Activated B cell treated with CpG ODN at 0.5 μM for 24 hours (primary cell): Measurements from ENCODE around the gene MGLL. TPM values are rescaled to one million over a fixed set of nuclear protein-coding genes. Genes with fewer than 3 reads are reported as not detected.

Experiments used
- ATAC-seq: fragments of 200-7000 bp; cut with Tn5 transposase; one replicate; pipeline ENCODE4 v1.10.0; 2021; ENCODE audit warnings: low read depth, mild to moderate bottlenecking, moderate library complexity
- CTCF ChIA-PET: fragments of 350-600 bp; sonication (Branson Sonifier 250); formaldehyde crosslinking; loops from one replicate; lab custom pipeline; 2021; ENCODE audit warnings: antibody characterized with exemption; lab: Charles Lee
- POLR2A ChIA-PET: fragments of 350-600 bp; sonication (Branson Sonifier 250); formaldehyde crosslinking; loops from one replicate; lab custom pipeline; 2021; ENCODE audit warnings: antibody characterized with exemption; lab: Charles Lee
- DNase-seq: peaks from one replicate; pipeline ENCODE4 v3.0.0; 2022
- H3K27ac Mint-ChIP-seq: one replicate; pipeline ENCODE4 v1.8.0; 2020; ENCODE audit warnings: mixed read lengths
- H3K27me3 Mint-ChIP-seq: one replicate; pipeline ENCODE4 v1.8.0; 2021; ENCODE audit warnings: mixed read lengths
- H3K36me3 Mint-ChIP-seq: one replicate; pipeline ENCODE4 v1.8.0; 2021; ENCODE audit warnings: low read depth, mixed read lengths
- H3K4me1 Mint-ChIP-seq: one replicate; pipeline ENCODE4 v1.8.0; 2021; ENCODE audit warnings: mixed read lengths
- H3K4me3 Mint-ChIP-seq: one replicate; pipeline ENCODE4 v1.8.0; 2020; ENCODE audit warnings: mild to moderate bottlenecking, mixed read lengths
- H3K9me3 Mint-ChIP-seq: one replicate; pipeline ENCODE4 v1.8.0; 2020; ENCODE audit warnings: mixed read lengths
- intact Hi-C: fragments of 100-400 bp; cut with micrococcal nuclease; formaldehyde crosslinking; loops from one replicate; pipeline ENCODE4 v1.15.1; 2024
- total RNA-seq: library from RNA; stranded (reverse); gene quantifications from 2 replicates; pipeline ENCODE4 v1.2.3, GENCODE V29; 2022
- TF ChIP-seq, protein P1 (sequence below): fragments of 200-600 bp; IDR thresholded peaks from one replicate; pipeline ENCODE4 v1.8.0; 2022; ENCODE audit warnings: antibody characterized with exemption, mild to moderate bottlenecking

The MGLL gene
- total RNA-seq, 1 donor from 2014 or later, result 19.1 TPM

GRCh38 chr3:127739347-127740135 is 82.8 kb downstream of the MGLL start:
- DNase-seq, result no peak
- intact Hi-C loops, result loop anchor here (5.0 kb wide), 2 partner anchors 53 to 313 kb away; partner anchors contain the start of gene SEC61A1
- no peak for ATAC-seq

DNA sequence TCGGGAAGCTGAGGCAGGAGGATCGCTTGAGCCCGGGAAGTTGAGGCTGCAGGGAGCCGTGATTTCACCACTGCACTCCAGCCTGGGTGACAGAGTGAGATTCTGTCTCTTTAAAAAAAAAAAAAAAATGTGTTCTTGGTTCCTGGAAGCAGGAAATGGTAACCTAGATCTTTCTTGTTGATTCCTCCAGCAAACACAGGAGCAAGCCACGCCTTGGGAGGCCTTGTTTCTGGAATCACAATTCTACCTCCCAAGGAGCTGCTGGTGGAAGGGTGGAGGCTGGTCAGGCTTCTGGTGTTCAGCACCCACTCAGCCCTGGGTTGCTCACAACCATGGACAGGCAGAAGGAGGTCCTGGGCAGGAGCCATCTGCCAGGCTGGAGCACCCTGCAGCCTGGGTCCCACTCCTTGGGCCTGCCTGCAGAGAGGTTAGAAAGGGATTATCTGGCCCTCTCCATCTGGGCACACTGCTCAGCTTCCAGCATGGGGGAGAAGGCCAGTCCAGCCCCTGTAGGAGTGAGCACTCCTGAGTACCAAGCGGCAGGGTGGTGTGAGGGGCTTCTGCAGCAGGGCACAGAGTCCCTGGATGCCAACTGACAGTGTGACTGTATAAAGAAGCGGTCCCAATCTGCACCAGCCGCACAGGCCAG is 84.0 kb downstream of the MGLL start:
- ATAC-seq (no peak), DNase-seq (no peak)
- Mint-ChIP-seq H3K9me3 (no peaks in the 10 kb centered on the region), H3K27me3 (no peaks in the 10 kb centered on the region), H3K4me1 (peaks cover 38% of the 10 kb centered on the region), H3K4me3 (no peak overlapping the region), H3K36me3 (no peaks in the 10 kb centered on the region), H3K27ac (no peak overlapping the region)
- ChIA-PET CTCF (no interaction called here), POLR2A (no interaction called here)
- intact Hi-C loops, result loop anchor here (5.0 kb wide), 2 partner anchors 54 to 314 kb away; partner anchors contain the start of gene SEC61A1
- TF ChIP-seq, protein P1, sequence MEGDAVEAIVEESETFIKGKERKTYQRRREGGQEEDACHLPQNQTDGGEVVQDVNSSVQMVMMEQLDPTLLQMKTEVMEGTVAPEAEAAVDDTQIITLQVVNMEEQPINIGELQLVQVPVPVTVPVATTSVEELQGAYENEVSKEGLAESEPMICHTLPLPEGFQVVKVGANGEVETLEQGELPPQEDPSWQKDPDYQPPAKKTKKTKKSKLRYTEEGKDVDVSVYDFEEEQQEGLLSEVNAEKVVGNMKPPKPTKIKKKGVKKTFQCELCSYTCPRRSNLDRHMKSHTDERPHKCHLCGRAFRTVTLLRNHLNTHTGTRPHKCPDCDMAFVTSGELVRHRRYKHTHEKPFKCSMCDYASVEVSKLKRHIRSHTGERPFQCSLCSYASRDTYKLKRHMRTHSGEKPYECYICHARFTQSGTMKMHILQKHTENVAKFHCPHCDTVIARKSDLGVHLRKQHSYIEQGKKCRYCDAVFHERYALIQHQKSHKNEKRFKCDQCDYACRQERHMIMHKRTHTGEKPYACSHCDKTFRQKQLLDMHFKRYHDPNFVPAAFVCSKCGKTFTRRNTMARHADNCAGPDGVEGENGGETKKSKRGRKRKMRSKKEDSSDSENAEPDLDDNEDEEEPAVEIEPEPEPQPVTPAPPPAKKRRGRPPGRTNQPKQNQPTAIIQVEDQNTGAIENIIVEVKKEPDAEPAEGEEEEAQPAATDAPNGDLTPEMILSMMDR, result no peak

More at GRCh38 chr3:127739347-127740135, 82.8 kb downstream of the MGLL start:
- Mint-ChIP-seq H3K36me3 (no peaks in the 10 kb centered on the region), H3K4me3 (no peak overlapping the region), H3K27ac (no peak overlapping the region), H3K4me1 (peaks cover 29% of the 10 kb centered on the region), H3K27me3 (no peaks in the 10 kb centered on the region), H3K9me3 (no peaks in the 10 kb centered on the region)
- CTCF ChIA-PET, result no interaction called here
- TF ChIP-seq, protein P1, result no peak
- POLR2A ChIA-PET, result interaction anchor here (0.7 to 1.6 kb wide), 3 partner anchors 9 to 15 kb away, joined by 3 to 6 read pairs (median 4); no protein-coding TSS in a partner anchor

DNA sequence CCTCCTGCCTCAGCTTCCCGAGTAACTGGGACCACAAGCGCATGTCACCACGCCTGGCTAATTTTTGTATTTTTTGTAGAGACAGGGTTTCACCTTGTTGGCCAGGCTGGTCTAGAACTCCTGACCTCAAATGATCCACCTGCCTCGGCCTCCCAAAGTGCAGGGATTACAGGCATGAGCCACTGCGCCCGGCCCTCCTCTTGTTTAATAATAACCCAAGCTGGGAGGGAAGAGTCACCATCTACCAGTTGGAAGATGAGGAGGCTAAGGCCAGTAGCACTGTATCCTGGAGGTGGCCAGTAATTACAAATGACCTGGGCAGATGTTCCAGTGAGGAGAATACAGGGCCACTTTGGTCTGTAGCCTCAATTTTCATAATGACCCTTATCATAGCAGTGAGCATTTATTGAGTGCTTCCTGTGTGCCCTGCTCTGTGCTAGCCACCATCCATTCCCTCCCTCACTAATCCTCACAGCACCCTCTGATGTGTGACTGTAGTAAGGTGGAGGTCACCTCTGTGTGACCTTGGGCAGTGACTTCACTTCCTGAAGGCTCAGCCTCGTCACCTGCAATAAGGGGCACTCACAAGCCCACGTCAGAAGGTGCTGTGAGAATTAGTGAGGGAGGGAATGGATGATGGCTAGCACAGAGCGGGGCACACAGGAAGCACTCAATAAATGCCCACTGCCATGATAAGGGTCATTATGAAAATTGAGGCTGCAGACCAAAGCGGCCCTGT is 85.3 kb downstream of the MGLL start:
- Mint-ChIP-seq H3K4me1 (peaks cover 46% of the 10 kb centered on the region), H3K27ac (peak overlapping the region; percentile 93), H3K36me3 (no peaks in the 10 kb centered on the region), H3K9me3 (no peaks in the 10 kb centered on the region), H3K4me3 (no peak overlapping the region), H3K27me3 (no peaks in the 10 kb centered on the region)
- ATAC-seq (no peak), DNase-seq (no peak)
- CTCF ChIA-PET, result interaction anchor here (1.0 to 1.6 kb wide), 3 partner anchors 12 to 41 kb away, joined by 3 to 10 read pairs (median 9); no protein-coding TSS in a partner anchor
- intact Hi-C loops, result loop anchor here (1.0 to 5.0 kb wide), 5 partner anchors 13 to 315 kb away; partner anchors contain the start of gene SEC61A1
- POLR2A ChIA-PET, result interaction anchor here (1.0 to 1.9 kb wide), 7 partner anchors 12 to 86 kb away, joined by 3 to 24 read pairs (median 10); partner anchors contain the start of genes ABTB1 and MGLL
- TF ChIP-seq, protein P1, result no peak

- Mint-ChIP-seq H3K27me3 (no peaks in the 10 kb centered on the region), H3K27ac (peak overlapping the region; percentile 93), H3K9me3 (no peaks in the 10 kb centered on the region), H3K36me3 (no peaks in the 10 kb centered on the region), H3K4me3 (peak overlapping the region; percentile 77), H3K4me1 (peaks cover 46% of the 10 kb centered on the region)
- ATAC-seq, result peak; percentile 91
- no peak for DNase-seq
- CTCF ChIA-PET, result interaction anchor here (1.0 to 1.6 kb wide), 4 partner anchors 12 to 88 kb away, joined by 3 to 10 read pairs (median 6); no protein-coding TSS in a partner anchor
- TF ChIP-seq, protein P1, result no peak
- intact Hi-C loops, result loop anchor here (1.0 to 5.0 kb wide), 5 partner anchors 14 to 316 kb away; partner anchors contain the start of gene SEC61A1
- POLR2A ChIA-PET, result interaction anchor here (0.6 to 1.9 kb wide), 8 partner anchors 13 to 87 kb away, joined by 3 to 24 read pairs (median 9); partner anchors contain the start of genes ABTB1 and MGLL
Measured at GRCh38 chr3:127735767-127736693, 86.3 kb downstream of the MGLL start.
